Sciatic nerve (tissue), 2 donors: Measurements from ENCODE around the gene TRIM23. TPM values are rescaled to one million over a fixed set of nuclear protein-coding genes. Genes with fewer than 3 reads are reported as not detected.
A peak's percentile ranks its signal among the peaks of the same experiment; 100 is the strongest.
"Not testable (repeated sequence)": the region's sequence is repeated elsewhere in the genome, so short reads cannot be mapped to it uniquely, and the experiment has no call there.

Experiments used
- ATAC-seq: fragments of 200-7000 bp; cut with Tn5 transposase; one replicate; pipeline ENCODE4 v1.9.1; 2020; ENCODE audit warnings: mild to moderate bottlenecking, moderate library complexity
- DNase-seq: peaks from one replicate; pipeline ENCODE4 v3.0.0-alpha.2; 2020; ENCODE audit warnings: low spot score
- intact Hi-C: fragments of 100-400 bp; cut with DNase I; formaldehyde crosslinking; loops from one replicate; pipeline ENCODE4 v1.14.2; 2022
- total RNA-seq: library from RNA; stranded (reverse); fragmentation: NEBNext Ultra II Directional; extraction: Animal tissue kit (Norgen Biotek cat#: 25700); gene quantifications from one replicate; pipeline ENCODE4 v1.2.1, GENCODE V29; 2021
- donor health status: DM: no; HTN: no; CAD: no.
- donor health status: DM: no; HTN: no; CAD: no.

The TRIM23 gene
- 28.4 TPM for total RNA-seq

DNA sequence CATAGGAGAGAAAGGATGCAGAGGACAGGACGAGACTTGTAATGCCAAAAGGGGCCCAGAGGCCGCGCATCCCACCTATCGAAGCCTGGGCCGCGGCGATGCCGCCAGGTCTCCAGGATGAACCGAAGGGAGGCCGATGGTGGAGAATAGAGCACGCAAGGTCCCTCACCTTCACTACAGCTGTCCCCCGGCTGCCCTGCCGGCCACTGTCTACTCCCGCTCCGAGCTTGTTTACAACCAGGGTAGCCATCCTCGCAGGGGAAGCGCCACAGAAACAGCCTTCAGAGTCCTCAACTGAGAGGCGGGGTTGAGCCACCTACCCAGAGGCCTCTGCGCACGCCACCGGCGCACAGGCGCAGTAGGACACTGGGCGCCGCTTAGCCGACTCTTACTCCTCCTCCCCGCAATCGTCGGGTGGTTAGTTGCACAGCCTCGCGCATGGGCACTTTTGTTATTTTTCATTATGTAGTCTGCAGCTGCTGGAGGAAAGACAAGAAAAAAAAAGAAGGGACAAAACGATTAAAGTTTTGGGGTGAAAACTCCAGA lies at the start of gene TRIM23:
Gene TRIM23, minus strand, starts transcription at position 309 of the 546 bp plus-strand sequence. Its CDS starts 59 bp downstream, at position 250.
- DNase-seq (peak; percentile 92), ATAC-seq (peak; percentile 99)
- intact Hi-C loops = no loop called here

GRCh38 chr5:65672796-65673195 lies 48.7 kb upstream of the TRIM23 start:
- intact Hi-C loops = no loop called here

DNA sequence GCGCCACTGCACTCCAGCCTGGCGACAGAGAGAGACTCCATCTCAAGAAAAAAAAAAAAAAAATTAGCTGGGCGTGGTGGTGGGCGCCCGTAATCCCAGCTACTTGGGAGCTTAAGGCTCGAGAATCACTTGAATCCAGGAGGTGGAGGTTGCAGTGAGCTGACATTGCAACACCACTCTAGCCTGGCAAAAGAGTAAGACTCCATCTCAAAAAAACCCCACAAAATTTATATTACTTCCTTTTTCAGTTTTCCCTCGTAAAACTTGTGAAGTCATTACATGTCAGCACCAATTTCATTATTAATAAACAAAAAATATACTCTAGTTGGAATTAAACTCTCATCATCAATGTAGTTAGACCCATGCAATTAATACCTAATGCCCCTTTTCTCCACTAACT lies 44.6 kb upstream of the TRIM23 start:
- DNase-seq (no peak), ATAC-seq (no peak)
- intact Hi-C loops = no loop called here

More at GRCh38 chr5:65672796-65673195, 48.7 kb upstream of the TRIM23 start:
- DNase-seq (no peak), ATAC-seq (no peak)

GRCh38 chr5:65663804-65664521 lies 39.8 kb upstream of the TRIM23 start:
- no peak for ATAC-seq
- DNase-seq = no peak
- intact Hi-C loops = no loop called here

GRCh38 chr5:65654713-65655112 lies 30.6 kb upstream of the TRIM23 start:
- intact Hi-C loops = no loop called here
- no peak for ATAC-seq

DNA sequence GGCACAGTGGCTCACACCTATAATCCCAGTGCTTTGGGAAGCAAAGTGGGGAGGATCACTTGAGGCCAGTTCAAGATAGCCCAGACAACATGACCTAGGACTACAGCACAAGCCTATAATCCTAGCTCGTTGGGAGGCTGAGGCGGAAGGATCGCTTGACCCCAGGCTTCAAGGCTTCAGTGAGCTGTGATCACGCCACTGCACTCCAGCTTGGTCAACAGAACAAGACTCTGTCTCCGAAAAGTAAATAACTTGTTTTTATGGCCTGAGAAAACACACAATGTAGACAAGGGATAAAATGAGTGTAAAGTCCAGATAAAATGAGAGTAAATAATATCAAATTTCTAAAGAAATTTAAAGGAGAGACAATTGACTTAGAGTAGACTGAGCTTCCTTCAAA lies 27.0 kb upstream of the TRIM23 start:
- no peak for DNase-seq
- no peak for ATAC-seq
- intact Hi-C loops = no loop called here

More at GRCh38 chr5:65654713-65655112, 30.6 kb upstream of the TRIM23 start:
- DNase-seq = no peak

- intact Hi-C loops = no loop called here
- ATAC-seq = no peak
- DNase-seq = no peak
Measured at GRCh38 chr5:65647941-65648340, 23.8 kb upstream of the TRIM23 start.

- no peak for ATAC-seq
- DNase-seq = no peak
- intact Hi-C loops = no loop called here
Measured at GRCh38 chr5:65646938-65647337, 22.8 kb upstream of the TRIM23 start.

DNA sequence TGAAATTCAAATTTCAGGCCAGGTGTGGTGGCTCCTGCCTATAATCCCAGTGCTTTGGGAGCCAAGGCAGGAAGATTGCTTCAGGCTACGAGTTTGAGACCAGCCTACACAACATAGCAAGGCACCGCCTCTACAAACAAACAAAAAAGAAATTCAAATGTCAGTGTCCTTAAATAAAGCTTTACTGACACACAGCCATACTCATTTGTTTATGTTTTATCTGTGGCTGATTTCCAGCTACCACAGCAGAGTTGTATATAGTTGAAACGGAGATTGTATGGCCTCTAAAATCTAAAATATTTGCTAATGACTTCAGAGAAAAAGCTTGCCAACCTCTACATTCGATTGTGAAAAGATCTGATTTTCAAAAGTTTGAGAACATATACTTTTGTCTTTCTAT lies 16.1 kb upstream of the TRIM23 start:
- DNase-seq (no peak), ATAC-seq (no peak)
- intact Hi-C loops = no loop called here

DNA sequence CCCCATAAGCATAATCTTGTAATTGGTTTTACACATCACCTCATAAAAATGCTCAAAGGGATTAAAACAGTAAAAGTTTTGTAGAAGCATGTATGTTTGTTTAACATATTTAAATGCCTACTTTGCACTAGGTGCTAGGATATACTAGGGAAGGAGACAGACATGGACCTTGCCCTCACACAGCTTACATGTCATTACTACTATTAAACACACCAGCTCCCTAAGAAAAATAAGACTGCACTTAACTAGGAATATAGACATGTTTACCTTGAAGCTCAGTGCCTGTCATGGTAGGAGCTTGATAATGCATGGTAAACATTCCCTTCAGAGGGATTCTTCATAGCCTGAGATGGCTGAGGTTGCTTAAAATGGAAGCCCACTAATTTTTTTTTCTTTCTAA lies 6.8 kb upstream of the TRIM23 start:
- intact Hi-C loops = no loop called here
- ATAC-seq (no peak), DNase-seq (no peak)

GRCh38 chr5:65625743-65626142 lies 1.6 kb upstream of the TRIM23 start:
- no peak for DNase-seq
- intact Hi-C loops = no loop called here
- ATAC-seq = no peak

GRCh38 chr5:65624571-65625555 lies 730 bp upstream of the TRIM23 start, which contains the start of the genes SHLD3 and TRAPPC13:
Gene SHLD3, plus strand, starts transcription at chr5:65625027. Its CDS starts 4,561 bp downstream, at chr5:65629588.
Gene TRAPPC13, plus strand, starts transcription at chr5:65625027. Its CDS starts 34 bp downstream, at chr5:65625061.
- DNase-seq (peak; percentile 88), ATAC-seq (peak; percentile 96)
- intact Hi-C loops = no loop called here

DNA sequence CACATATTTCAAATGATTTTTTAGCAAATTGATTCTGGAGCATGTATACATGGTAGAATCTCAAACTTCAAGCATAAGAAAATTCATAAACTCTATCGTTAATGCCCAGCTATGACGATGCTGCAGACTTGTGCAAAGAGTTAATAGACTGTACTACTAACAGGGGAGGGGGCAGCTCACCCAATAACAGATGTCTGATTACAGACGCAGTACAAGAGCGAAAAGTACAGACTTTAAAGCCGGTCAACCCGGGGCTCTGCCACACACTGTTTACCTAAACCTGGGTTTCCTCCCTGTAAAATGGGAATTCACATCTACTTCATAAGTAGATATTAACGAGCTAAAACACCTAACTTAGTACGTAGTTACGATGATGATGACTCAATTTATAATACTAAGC lies 651 bp downstream of the TRIM23 start:
- intact Hi-C loops = no loop called here
- DNase-seq (no peak), ATAC-seq (no peak)

- DNase-seq, ATAC-seq, intact Hi-C loops: not testable (repeated sequence)
Measured at GRCh38 chr5:65621961-65622360, 2.2 kb downstream of the TRIM23 start.

GRCh38 chr5:65620021-65620420 lies 4.1 kb downstream of the TRIM23 start:
- intact Hi-C loops = no loop called here
- no peak for ATAC-seq

GRCh38 chr5:65612298-65612907 lies 11.7 kb downstream of the TRIM23 start:
- intact Hi-C loops = no loop called here
- no peak for DNase-seq
- no peak for ATAC-seq

More at GRCh38 chr5:65620021-65620420, 4.1 kb downstream of the TRIM23 start:
- no peak for DNase-seq

GRCh38 chr5:65611524-65611923 lies 12.6 kb downstream of the TRIM23 start:
- DNase-seq (no peak), ATAC-seq (no peak)
- intact Hi-C loops = no loop called here

DNA sequence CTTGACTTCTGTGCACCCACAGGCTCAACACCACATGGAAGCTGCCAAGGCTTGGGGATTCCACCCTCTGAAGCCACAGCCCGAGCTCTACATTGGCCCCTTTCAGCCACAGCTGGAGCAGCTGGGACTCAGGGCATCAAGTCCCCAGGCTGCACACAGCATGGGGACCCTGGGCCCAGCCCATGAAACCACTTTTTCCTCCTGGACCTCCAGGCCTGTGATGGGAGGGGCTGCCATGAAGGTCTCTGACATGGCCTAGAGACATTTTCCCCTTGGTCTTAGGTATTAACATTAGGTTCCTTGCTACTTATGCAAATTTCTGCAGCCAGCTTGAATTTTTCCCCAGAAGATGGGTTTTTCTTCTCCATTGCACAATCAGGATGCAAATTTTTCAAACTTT lies 22.4 kb downstream of the TRIM23 start:
- intact Hi-C loops, ATAC-seq, DNase-seq: not testable (repeated sequence)

- DNase-seq (no peak), ATAC-seq (no peak)
- intact Hi-C loops = no loop called here
Measured at GRCh38 chr5:65588694-65589093, 35.4 kb downstream of the TRIM23 start.
